Heart right ventricle (tissue), 16 donors: ENCODE results near the gene TRIP10. TPM values are rescaled to one million over a fixed set of nuclear protein-coding genes. Genes with fewer than 3 reads are reported as not detected.

ENCODE experiments used
- ATAC-seq, 8 donors: fragments of 200-7000 bp; cut with Tn5 transposase; one replicate each; pipeline ENCODE4 v1.9.1; 2020; ENCODE audit warnings: mild to moderate bottlenecking in 8 of 8, moderate library complexity in 8 of 8, moderate number of reproducible peaks in 1 of 8
- DNase-seq, 2 donors: peaks; one replicate each; pipeline ENCODE4 v3.0.0-alpha.2; 2020
- H3K27ac ChIP-seq, 10 donors: fragments of 200-600 bp; sonication (generic) in 2 of 10; one replicate each; pipeline versions ENCODE4 v1.5.0 to v1.8.0; 2020 to 2022; ENCODE audit warnings: mild to moderate bottlenecking in 3 of 10
- H3K27me3 ChIP-seq, 7 donors: fragments of 200-600 bp; one replicate each; pipeline ENCODE4 v1.8.0; 2021 to 2022; ENCODE audit warnings: mild to moderate bottlenecking in 2 of 7
- H3K36me3 ChIP-seq, 9 donors: fragments of 200-600 bp; sonication (generic) in 1 of 9; one replicate each; pipeline versions ENCODE4 v1.5.0 to v1.8.0; 2020 to 2022; ENCODE audit warnings: mild to moderate bottlenecking in 2 of 9
- H3K4me1 ChIP-seq, 9 donors: fragments of 200-600 bp; sonication (generic) in 1 of 9; one replicate each; pipeline versions ENCODE4 v1.5.0 to v1.8.0; 2020 to 2022; ENCODE audit warnings: mild to moderate bottlenecking in 4 of 9
- H3K4me3 ChIP-seq, 10 donors: fragments of 200-600 bp; sonication (generic) in 2 of 10; one replicate each; pipeline versions ENCODE4 v1.5.0 to v1.8.0; 2020 to 2022; ENCODE audit warnings: mild to moderate bottlenecking in 7 of 10, moderate library complexity in 2 of 10
- H3K9me3 ChIP-seq, 11 donors: fragments of 200-600 bp in 10 of 11; sonication (generic) in 2 of 11; one replicate each; pipeline versions ENCODE4 v1.5.0 to v1.8.0; 2013 to 2022; ENCODE audit warnings: mild to moderate bottlenecking in 2 of 11, control low read depth in 1 of 11, moderate library complexity in 1 of 11
- WGBS, 2 donors: extraction: QIAGEN DNeasy Blood & Tissue Kit; methylation state at CpG; one replicate each; pipeline ENCODE4 v1.1.7; 2013; ENCODE audit warnings: inconsistent platforms in 1 of 2; 5-methylcytosine and 5-hydroxymethylcytosine counted together
- intact Hi-C, 10 donors: fragments of 100-400 bp; cut with DNase I; formaldehyde crosslinking; loops; one replicate each; pipeline versions ENCODE4 v1.11.1 to v1.14.2; 2022
- polyA plus RNA-seq, 2 donors: library from polyadenylated mRNA; stranded (reverse); fragments of 200-250 nt; gene quantifications; one replicate each; pipeline ENCODE4 v1.2.3, GENCODE V29; 2013
- total RNA-seq, 10 donors: library from RNA; stranded (reverse); fragmentation: NEBNext Ultra II Directional in 3 of 10; extraction: Animal tissue kit (Norgen Biotek cat#: 25700) in 3 of 10; gene quantifications; one replicate each; pipeline versions ENCODE4 v1.2.1 to v1.2.4, GENCODE V29; 2021 to 2023
- TF ChIP-seq, protein P1 (sequence below), 9 donors: fragments of 200-600 bp; sonication (generic) in 2 of 9; IDR thresholded peaks; one replicate each; pipeline versions ENCODE4 v1.5.0 to v1.8.0; 2021 to 2022; ENCODE audit warnings: antibody characterized with exemption in 9 of 9, mild to moderate bottlenecking in 5 of 9, moderate library complexity in 1 of 9
- donor health status: Arrhythmogenic right ventricular cardiomyopathy.
- donor health status: ischemic (EF 13 %, LVEDD 7.1; RV severe dilation, severe dysfunction).
- donor health status: healthy with polysubstance abuse.
- donor health status: DM: no; HTN: yes; CAD: no.
- donor health status: DM: no; HTN: no; CAD: no.
- donor health status: ischemic (EF 25% LVEDD 6.9; RV normal size, moderate dysfunction).
- donor health status: ischemic (EF 25% LVEDD 5.7; RV mildly dilated, moderate dysfunction).
- donor health status: healthy.
- donor health status: DM: yes; HTN: yes; CAD: no.
- donor health status: Ischemic cardiomyopathy.
- donor health status: ischemic (EF 35%, LVEDD 5.7; RV mildly dilated, moderate dysfunction).
- donor health status: nonischemic (EF 11% LVEDD 7.7; RV severe dilation, severe dysfunction).
- donor health status: DM: yes; HTN: yes; CAD: no.
- donor health status: PGD.
- donor health status: ischemic (EF 29% LVEDD 5.4; RV normal size, mild dysfunction).
- donor health status: nonischemic (EF 23%, LVEDD 6.1; RV moderate dilation, normal function).

TRIP10 gene
- total and polyA plus RNA-seq, 12 donors, result 60.6 to 314 (median 76.0) TPM

DNA sequence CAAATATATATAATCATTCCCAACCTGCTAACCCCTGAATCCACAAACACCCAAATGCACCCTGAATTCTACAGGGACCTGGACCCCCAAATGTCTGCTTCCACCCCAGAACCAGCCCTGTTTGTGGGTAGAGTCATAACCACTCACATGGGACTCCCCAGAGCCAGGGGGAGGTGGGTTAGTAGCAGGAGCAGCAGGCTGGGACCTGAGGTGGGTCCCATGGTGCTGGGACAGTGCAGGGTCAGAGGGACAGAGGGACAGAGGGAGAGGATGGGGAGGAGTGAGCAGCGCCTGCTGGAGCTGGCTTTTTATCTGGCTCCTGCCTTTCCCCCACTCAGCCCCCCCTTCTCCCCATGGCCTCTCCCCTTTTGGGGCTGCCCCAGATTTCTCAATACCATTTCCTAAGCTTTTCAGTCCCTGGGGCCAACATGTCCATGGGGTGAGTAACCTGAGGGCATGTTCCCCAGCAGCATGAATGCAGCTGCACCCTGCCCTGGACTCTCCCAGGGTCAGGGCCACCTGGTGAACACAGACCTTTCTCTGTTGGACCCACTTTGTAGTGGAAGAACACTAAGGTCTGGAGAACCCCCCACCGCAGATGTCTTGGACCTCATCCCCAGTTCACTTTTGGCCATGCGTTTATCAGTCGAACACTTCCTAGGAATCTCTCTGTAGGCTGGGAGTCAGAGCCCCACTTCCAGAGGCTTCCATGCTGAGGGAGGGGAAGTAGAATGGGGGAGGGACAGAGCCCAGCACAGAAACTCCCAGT is 18.9 kb upstream of the TRIP10 start, which contains the start of gene C3:
Gene C3, minus strand, starts transcription at position 282 of the 769 bp plus-strand sequence. Its CDS starts 61 bp downstream, at position 221.
- DNase-seq (peak in 1 of 2 donors; percentile 51), ATAC-seq (peak; percentile 72 to 88 (median 82))
- intact Hi-C loops, result no loop called here
- Histone ChIP-seq H3K27me3 (peaks cover 0 to 15% (median 0%) of the 10 kb centered on the region in 7 donors), H3K36me3 (no peaks in the 10 kb centered on the region), H3K9me3 (no peaks in the 10 kb centered on the region), H3K27ac (peak within 1 kb of the TSS in 3 of 10 donors; percentile 10 to 40 (median 25)), H3K4me3 (peak within 1 kb of the TSS in 8 of 10 donors; percentile 4 to 42 (median 25)), H3K4me1 (peaks cover 0 to 45% (median 0%) of the 10 kb centered on the region in 9 donors)
- TF ChIP-seq, protein P1, sequence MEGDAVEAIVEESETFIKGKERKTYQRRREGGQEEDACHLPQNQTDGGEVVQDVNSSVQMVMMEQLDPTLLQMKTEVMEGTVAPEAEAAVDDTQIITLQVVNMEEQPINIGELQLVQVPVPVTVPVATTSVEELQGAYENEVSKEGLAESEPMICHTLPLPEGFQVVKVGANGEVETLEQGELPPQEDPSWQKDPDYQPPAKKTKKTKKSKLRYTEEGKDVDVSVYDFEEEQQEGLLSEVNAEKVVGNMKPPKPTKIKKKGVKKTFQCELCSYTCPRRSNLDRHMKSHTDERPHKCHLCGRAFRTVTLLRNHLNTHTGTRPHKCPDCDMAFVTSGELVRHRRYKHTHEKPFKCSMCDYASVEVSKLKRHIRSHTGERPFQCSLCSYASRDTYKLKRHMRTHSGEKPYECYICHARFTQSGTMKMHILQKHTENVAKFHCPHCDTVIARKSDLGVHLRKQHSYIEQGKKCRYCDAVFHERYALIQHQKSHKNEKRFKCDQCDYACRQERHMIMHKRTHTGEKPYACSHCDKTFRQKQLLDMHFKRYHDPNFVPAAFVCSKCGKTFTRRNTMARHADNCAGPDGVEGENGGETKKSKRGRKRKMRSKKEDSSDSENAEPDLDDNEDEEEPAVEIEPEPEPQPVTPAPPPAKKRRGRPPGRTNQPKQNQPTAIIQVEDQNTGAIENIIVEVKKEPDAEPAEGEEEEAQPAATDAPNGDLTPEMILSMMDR (IDR thresholded peaks at IDR 0.05), result no peak
- 47 to 52% methylated on average over 4 of the region's 4 CpGs for WGBS, 2 donors

DNA sequence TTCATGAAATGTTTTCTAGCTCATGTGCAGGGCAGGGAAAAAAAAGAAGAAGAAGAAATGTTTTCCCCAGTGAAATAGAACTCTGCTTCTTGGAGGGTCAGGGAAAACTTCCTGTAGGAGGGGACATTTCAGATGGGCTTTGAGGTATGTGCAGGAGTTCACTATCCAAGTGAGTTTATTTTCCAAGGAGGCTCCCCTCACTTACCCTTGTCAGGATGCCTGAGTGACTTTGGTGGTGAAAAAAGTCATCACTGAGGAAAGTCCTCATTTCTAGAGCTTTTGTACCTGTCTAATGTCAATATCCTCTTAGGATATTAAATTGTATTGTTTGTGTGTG is 18.4 kb upstream of the TRIP10 start:
- Histone ChIP-seq H3K27ac (peak overlapping the region in 3 of 10 donors; percentile 10 to 25 (median 15)), H3K4me1 (peaks cover 0 to 45% (median 0%) of the 10 kb centered on the region in 9 donors), H3K27me3 (peaks cover 0 to 19% (median 0%) of the 10 kb centered on the region in 7 donors), H3K4me3 (no peak overlapping the region), H3K9me3 (no peaks in the 10 kb centered on the region), H3K36me3 (no peaks in the 10 kb centered on the region)
- DNase-seq (no peak), ATAC-seq (no peak)
- TF ChIP-seq, protein P1 (IDR thresholded peaks at IDR 0.05), result no peak
- intact Hi-C loops, result no loop called here

DNA sequence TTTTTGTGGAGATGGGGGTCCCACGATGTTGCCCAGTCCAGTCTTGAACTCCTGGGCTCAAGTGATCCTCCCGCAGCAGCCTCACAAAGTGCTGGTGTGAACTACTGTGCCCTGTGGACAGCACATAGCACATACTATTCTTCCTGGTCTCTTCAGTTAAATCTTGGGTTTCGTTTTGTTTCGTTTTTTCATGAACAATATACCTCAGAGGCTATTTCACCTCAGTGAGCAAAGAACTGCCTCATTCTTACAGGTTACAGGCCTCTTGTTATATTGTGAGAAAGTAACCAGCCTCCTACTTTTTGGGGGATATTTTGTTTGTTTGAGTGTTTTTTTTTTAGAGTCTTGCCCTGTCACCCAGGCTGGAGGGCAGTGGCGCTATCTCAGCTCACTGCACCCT is 17.7 kb upstream of the TRIP10 start:
- ATAC-seq, result no peak
- Histone ChIP-seq H3K27ac (no peak overlapping the region), H3K9me3 (no peaks in the 10 kb centered on the region), H3K27me3 (peaks cover 0 to 20% (median 0%) of the 10 kb centered on the region in 7 donors), H3K4me1 (peaks cover 0 to 45% (median 0%) of the 10 kb centered on the region in 9 donors), H3K36me3 (no peaks in the 10 kb centered on the region), H3K4me3 (no peak overlapping the region)
- intact Hi-C loops, result no loop called here
- TF ChIP-seq, protein P1 (IDR thresholded peaks at IDR 0.05), result no peak
- 86 to 90% methylated on average over 5 of the region's 5 CpGs for WGBS, 2 donors
- no peak for DNase-seq

DNA sequence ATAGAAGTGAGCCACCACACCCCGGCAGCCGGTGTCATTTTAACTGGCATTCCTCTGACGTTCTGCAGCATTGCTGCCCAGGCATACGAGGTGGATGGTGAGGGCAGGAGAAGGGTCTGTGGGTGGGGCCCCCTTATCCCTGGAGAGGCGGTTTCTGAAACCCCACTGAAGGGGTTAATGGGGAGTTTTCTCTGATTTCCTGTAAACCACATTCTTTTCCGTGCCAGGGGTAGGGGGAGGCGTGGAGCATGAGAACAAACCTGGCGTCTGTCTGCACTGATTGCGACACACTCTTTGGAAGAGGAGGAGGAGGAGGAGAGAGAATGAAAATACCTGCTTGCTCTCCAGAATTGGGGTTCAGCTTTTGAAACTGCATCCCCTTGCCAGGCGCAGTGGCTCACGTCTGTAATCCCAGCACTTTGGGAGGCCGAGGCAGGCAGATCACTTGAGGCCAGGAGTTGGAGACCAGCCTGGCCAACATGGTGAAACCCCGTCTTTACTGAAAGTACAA is 16.3 kb upstream of the TRIP10 start:
- WGBS, 2 donors, result 20 to 26% methylated on average over 13 of the region's 13 CpGs
- no peak overlapping the region for H3K4me3 ChIP-seq
- H3K36me3 ChIP-seq, result no peaks in the 10 kb centered on the region
- intact Hi-C loops, result no loop called here
- TF ChIP-seq, protein P1 (IDR thresholded peaks at IDR 0.05), result no peak
- DNase-seq, result no peak
- peaks cover 0 to 50% (median 0%) of the 10 kb centered on the region in 9 donors for H3K4me1 ChIP-seq
- no peaks in the 10 kb centered on the region for H3K9me3 ChIP-seq
- peaks cover 0 to 13% (median 0%) of the 10 kb centered on the region in 7 donors for H3K27me3 ChIP-seq
- H3K27ac ChIP-seq, result peak overlapping the region in 3 of 10 donors; percentile 11 to 44 (median 33)
- peak in 4 of 8 donors; percentile 24 to 43 (median 33) for ATAC-seq
